ENCODE results near the gene CHORDC1. TPM values are rescaled to one million over a fixed set of nuclear protein-coding genes. Genes with fewer than 3 reads are reported as not detected.

CHORDC1 gene
- total RNA-seq, 1 donor from 2014 or later = 65.6 TPM

GRCh38 chr11:90204832-90205646, 17.8 kb downstream of the CHORDC1 start:
- DNase-seq (ENCODE audit: extremely low spot score in 2 of 2) = no peak
- Histone ChIP-seq H3K4me3 (no peak overlapping the region), H3K36me3 (peaks cover 0 to 42% of the 10 kb centered on the region in 2 donors), H3K27ac (no peak overlapping the region), H3K27me3 (no peaks in the 10 kb centered on the region), H3K4me1 (no peaks in the 10 kb centered on the region), H3K9me3 (no peaks in the 10 kb centered on the region)
- intact Hi-C loops (cut with DNase I) = no loop called here
- TF ChIP-seq POLR2AphosphoS5 (IDR thresholded peaks at IDR 0.05; ENCODE audit: insufficient read depth in 1 of 2, low read depth in 1 of 2) (no peak), POLR2A (IDR thresholded peaks at IDR 0.05) (no peak), CTCF (IDR thresholded peaks at IDR 0.05) (peak; percentile 58 to 81 (median 61))

GRCh38 chr11:90204407-90204806, 18.4 kb downstream of the CHORDC1 start:
- Histone ChIP-seq H3K36me3 (peaks cover 0 to 37% of the 10 kb centered on the region in 2 donors), H3K27me3 (no peaks in the 10 kb centered on the region), H3K4me1 (no peaks in the 10 kb centered on the region), H3K27ac (no peak overlapping the region), H3K9me3 (no peaks in the 10 kb centered on the region), H3K4me3 (no peak overlapping the region)
- no peak for DNase-seq (ENCODE audit: extremely low spot score in 2 of 2)
- intact Hi-C loops (cut with DNase I) = no loop called here
- TF ChIP-seq POLR2AphosphoS5 (IDR thresholded peaks at IDR 0.05; ENCODE audit: insufficient read depth in 1 of 2, low read depth in 1 of 2) = no peak
- TF ChIP-seq CTCF (IDR thresholded peaks at IDR 0.05) = no peak
- no peak for TF ChIP-seq POLR2A (IDR thresholded peaks at IDR 0.05)

- intact Hi-C loops (cut with DNase I) = no loop called here
- H3K9me3 ChIP-seq = no peaks in the 10 kb centered on the region
- no peaks in the 10 kb centered on the region for H3K27me3 ChIP-seq
- no peak overlapping the region for H3K4me3 ChIP-seq
- TF ChIP-seq POLR2AphosphoS5 (IDR thresholded peaks at IDR 0.05; ENCODE audit: insufficient read depth in 1 of 2, low read depth in 1 of 2) (no peak), POLR2A (IDR thresholded peaks at IDR 0.05) (no peak), CTCF (IDR thresholded peaks at IDR 0.05) (no peak)
- no peaks in the 10 kb centered on the region for H3K4me1 ChIP-seq
- H3K36me3 ChIP-seq = peaks cover 0 to 31% of the 10 kb centered on the region in 2 donors
- H3K27ac ChIP-seq = no peak overlapping the region
- no peak for DNase-seq (ENCODE audit: extremely low spot score in 2 of 2)
These were observed 20.5 kb downstream of the CHORDC1 start for GRCh38 chr11:90202342-90202741.

- H3K36me3 ChIP-seq = peaks cover 0 to 14% of the 10 kb centered on the region in 2 donors
- no peak for DNase-seq (ENCODE audit: extremely low spot score in 2 of 2)
- no peak overlapping the region for H3K27ac ChIP-seq
- intact Hi-C loops (cut with DNase I) = no loop called here
- no peak for TF ChIP-seq CTCF (IDR thresholded peaks at IDR 0.05)
- TF ChIP-seq POLR2AphosphoS5 (IDR thresholded peaks at IDR 0.05; ENCODE audit: insufficient read depth in 1 of 2, low read depth in 1 of 2) = no peak
- no peak for TF ChIP-seq POLR2A (IDR thresholded peaks at IDR 0.05)
- no peak overlapping the region for H3K4me3 ChIP-seq
- no peaks in the 10 kb centered on the region for H3K4me1 ChIP-seq
- no peaks in the 10 kb centered on the region for H3K27me3 ChIP-seq
- H3K9me3 ChIP-seq = no peaks in the 10 kb centered on the region
These were observed 25.5 kb downstream of the CHORDC1 start for GRCh38 chr11:90197377-90197776.

Data from vagina (tissue), 2 donors.